Choroid plexus epithelial cell (primary cell): ENCODE data around the gene RPTOR.
"Not testable (repeated sequence)": the region's sequence is repeated elsewhere in the genome, so short reads cannot be mapped to it uniquely, and the experiment has no call there.

Experiments
- DNase-seq: peaks from one replicate; pipeline ENCODE4 v3.0.0-alpha.2; 2010; ENCODE audit warnings: low read depth
- H3K4me3 ChIP-seq: 2 replicates; pipeline ENCODE4 v1.5.1; 2011; ENCODE audit warnings: low read depth, mild to moderate bottlenecking, control low read depth, low read length, moderate library complexity
- CTCF ChIP-seq: conservative IDR thresholded peaks from 2 replicates; pipeline ENCODE4 v1.5.1; 2011; ENCODE audit warnings: low read depth, mild to moderate bottlenecking, control low read depth, inconsistent platforms, low read length, moderate library complexity

RPTOR gene

GRCh38 chr17:80499961-80500665 is 44.5 kb upstream of the RPTOR start:
- no peak for TF ChIP-seq CTCF
- no peak overlapping the region for H3K4me3 ChIP-seq
- DNase-seq = no peak

GRCh38 chr17:80501741-80502577 is 42.7 kb upstream of the RPTOR start:
- H3K4me3 ChIP-seq = no peak overlapping the region
- TF ChIP-seq CTCF = no peak

GRCh38 chr17:80502578-80502877 is 42.1 kb upstream of the RPTOR start:
- no peak for DNase-seq
- TF ChIP-seq CTCF = no peak

More at GRCh38 chr17:80501741-80502577, 42.7 kb upstream of the RPTOR start:
- DNase-seq = no peak

GRCh38 chr17:80503031-80503430 is 41.6 kb upstream of the RPTOR start:
- DNase-seq = no peak
- H3K4me3 ChIP-seq = no peak overlapping the region
- no peak for TF ChIP-seq CTCF

More at GRCh38 chr17:80502578-80502877, 42.1 kb upstream of the RPTOR start:
- H3K4me3 ChIP-seq = no peak overlapping the region

- no peak for DNase-seq
- no peak for TF ChIP-seq CTCF
- H3K4me3 ChIP-seq = no peak overlapping the region
These were observed 40.7 kb upstream of the RPTOR start for GRCh38 chr17:80503921-80504320.

GRCh38 chr17:80504686-80505413 is 39.8 kb upstream of the RPTOR start:
- H3K4me3 ChIP-seq = no peak overlapping the region
- peak; percentile 20 for TF ChIP-seq CTCF
- peak; percentile 66 for DNase-seq

- H3K4me3 ChIP-seq = not testable (repeated sequence)
These were observed 37.5 kb upstream of the RPTOR start for GRCh38 chr17:80507177-80507576.

More at GRCh38 chr17:80507177-80507576, 37.5 kb upstream of the RPTOR start:
- not testable (repeated sequence) for DNase-seq
